ENCODE measurements around the gene MAPT.

GRCh38 chr17:46057366-46057765, 163.0 kb downstream of the MAPT start:
- TF ChIP-seq CTCF (conservative IDR thresholded peaks at IDR 0.05) (no peak), ZFX (IDR thresholded peaks at IDR 0.05) (no peak)
